Breast epithelium (tissue), 3 donors: Measurements from ENCODE around the gene AHNAK.
"Not testable (repeated sequence)": the region's sequence is repeated elsewhere in the genome, so short reads cannot be mapped to it uniquely, and the experiment has no call there.

Experiments
- CTCF ChIP-seq, 3 donors: fragments of 450-650 bp; IDR thresholded peaks; one replicate each; pipeline ENCODE4 v1.5.1; 2016 to 2017; ENCODE audit warnings: antibody characterized with exemption in 3 of 3, mild to moderate bottlenecking in 3 of 3, moderate library complexity in 3 of 3
- POLR2A ChIP-seq: fragments of 450-650 bp; IDR thresholded peaks from one replicate; pipeline ENCODE4 v1.6.1; 2016; ENCODE audit warnings: antibody characterized with exemption, mild to moderate bottlenecking, moderate library complexity
- POLR2AphosphoS5 ChIP-seq, 3 donors: sonication (generic); formaldehyde crosslinking; IDR thresholded peaks; one replicate each; pipeline ENCODE4 v1.6.1; 2017; ENCODE audit warnings: antibody characterized with exemption in 3 of 3

- not testable (repeated sequence) for TF ChIP-seq CTCF (IDR thresholded peaks at IDR 0.05); POLR2AphosphoS5 (IDR thresholded peaks at IDR 0.05); POLR2A
Measured at GRCh38 chr11:62581735-62582134, 35.1 kb upstream of the AHNAK start.
